ENCODE measurements around the gene EEF1A2. TPM values are rescaled to one million over a fixed set of nuclear protein-coding genes. Genes with fewer than 3 reads are reported as not detected.

EEF1A2 gene
- total and polyA plus RNA-seq, 2 experiments from 2014 or later, result 1.3 to 37.1 TPM

DNA sequence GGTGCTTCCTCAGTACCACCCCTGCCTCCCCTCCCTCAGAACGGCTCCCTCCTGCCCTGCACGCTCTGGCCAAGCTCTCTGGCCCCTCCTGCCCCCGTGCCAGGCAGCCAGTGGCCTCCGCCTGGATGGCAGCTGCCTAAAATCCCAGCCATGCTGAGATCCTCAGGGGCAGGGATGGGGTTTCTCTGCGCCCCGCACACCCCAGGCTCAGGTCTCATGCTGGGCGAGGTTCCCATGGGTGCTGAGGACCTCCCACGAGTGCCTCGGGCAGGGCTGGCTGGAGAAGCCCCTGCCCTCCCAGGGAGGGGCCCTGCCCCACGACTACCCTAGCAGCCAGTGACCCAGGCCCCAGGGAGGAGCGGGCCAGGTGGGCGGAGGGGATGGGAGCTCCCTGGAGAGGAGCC lies 35.5 kb upstream of the EEF1A2 start:
- Histone ChIP-seq H3K27me3 (ENCODE audit: insufficient read depth) (no peaks in the 10 kb centered on the region), H3K27ac (ENCODE audit: low read depth) (no peak overlapping the region), H2AFZ (0 out of 2 replicates have a peak overlapping the region, but pooled peaks have one; percentile 32), H3F3A (replicated peaks; ENCODE audit: low read depth) (peaks cover 7% of the 10 kb centered on the region; the same call in 1 of the 2 replicates), H3K9me2 (ENCODE audit: insufficient read depth) (no peaks in the 10 kb centered on the region), H4K20me1 (replicated peaks; ENCODE audit: insufficient read depth) (no peaks in the 10 kb centered on the region), H3K36me3 (ENCODE audit: insufficient read depth) (no peaks in the 10 kb centered on the region), H3K4me1 (ENCODE audit: insufficient read depth) (no peaks in the 10 kb centered on the region), H3K4me3 (no peak overlapping the region), H3K79me2 (replicated peaks; ENCODE audit: insufficient read depth) (no peaks in the 10 kb centered on the region), H3K4me2 (no peak overlapping the region)
- DNase-seq (ENCODE audit: low spot score), result no peak
- Mint-ChIP-seq H3K27me3 (ENCODE audit: insufficient read depth, low read depth, poor library complexity) (peaks cover 5% of the 10 kb centered on the region), H3K36me3 (ENCODE audit: low read depth) (no peaks in the 10 kb centered on the region), H3K4me1 (peaks cover 5% of the 10 kb centered on the region; the same call in 2 of the 3 replicates), H3K4me3 (no peak overlapping the region), H3K27ac (no peak overlapping the region), H3K9me3 (no peaks in the 10 kb centered on the region)
- ATAC-seq, result no peak
- TF ChIP-seq, protein P1, sequence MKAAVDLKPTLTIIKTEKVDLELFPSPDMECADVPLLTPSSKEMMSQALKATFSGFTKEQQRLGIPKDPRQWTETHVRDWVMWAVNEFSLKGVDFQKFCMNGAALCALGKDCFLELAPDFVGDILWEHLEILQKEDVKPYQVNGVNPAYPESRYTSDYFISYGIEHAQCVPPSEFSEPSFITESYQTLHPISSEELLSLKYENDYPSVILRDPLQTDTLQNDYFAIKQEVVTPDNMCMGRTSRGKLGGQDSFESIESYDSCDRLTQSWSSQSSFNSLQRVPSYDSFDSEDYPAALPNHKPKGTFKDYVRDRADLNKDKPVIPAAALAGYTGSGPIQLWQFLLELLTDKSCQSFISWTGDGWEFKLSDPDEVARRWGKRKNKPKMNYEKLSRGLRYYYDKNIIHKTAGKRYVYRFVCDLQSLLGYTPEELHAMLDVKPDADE (IDR thresholded peaks at IDR 0.05), result no peak
- TF ChIP-seq EZH2 (IDR thresholded peaks at IDR 0.05; ENCODE audit: low read depth, unreplicated experiment) (no peak), ZNF331 (CRISPR knock-in tag; IDR thresholded peaks at IDR 0.05; ENCODE audit: low read depth) (no peak), JUNB (IDR thresholded peaks at IDR 0.05; ENCODE audit: unreplicated experiment) (no peak)
- TF ChIP-seq, protein P2, sequence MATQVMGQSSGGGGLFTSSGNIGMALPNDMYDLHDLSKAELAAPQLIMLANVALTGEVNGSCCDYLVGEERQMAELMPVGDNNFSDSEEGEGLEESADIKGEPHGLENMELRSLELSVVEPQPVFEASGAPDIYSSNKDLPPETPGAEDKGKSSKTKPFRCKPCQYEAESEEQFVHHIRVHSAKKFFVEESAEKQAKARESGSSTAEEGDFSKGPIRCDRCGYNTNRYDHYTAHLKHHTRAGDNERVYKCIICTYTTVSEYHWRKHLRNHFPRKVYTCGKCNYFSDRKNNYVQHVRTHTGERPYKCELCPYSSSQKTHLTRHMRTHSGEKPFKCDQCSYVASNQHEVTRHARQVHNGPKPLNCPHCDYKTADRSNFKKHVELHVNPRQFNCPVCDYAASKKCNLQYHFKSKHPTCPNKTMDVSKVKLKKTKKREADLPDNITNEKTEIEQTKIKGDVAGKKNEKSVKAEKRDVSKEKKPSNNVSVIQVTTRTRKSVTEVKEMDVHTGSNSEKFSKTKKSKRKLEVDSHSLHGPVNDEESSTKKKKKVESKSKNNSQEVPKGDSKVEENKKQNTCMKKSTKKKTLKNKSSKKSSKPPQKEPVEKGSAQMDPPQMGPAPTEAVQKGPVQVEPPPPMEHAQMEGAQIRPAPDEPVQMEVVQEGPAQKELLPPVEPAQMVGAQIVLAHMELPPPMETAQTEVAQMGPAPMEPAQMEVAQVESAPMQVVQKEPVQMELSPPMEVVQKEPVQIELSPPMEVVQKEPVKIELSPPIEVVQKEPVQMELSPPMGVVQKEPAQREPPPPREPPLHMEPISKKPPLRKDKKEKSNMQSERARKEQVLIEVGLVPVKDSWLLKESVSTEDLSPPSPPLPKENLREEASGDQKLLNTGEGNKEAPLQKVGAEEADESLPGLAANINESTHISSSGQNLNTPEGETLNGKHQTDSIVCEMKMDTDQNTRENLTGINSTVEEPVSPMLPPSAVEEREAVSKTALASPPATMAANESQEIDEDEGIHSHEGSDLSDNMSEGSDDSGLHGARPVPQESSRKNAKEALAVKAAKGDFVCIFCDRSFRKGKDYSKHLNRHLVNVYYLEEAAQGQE (IDR thresholded peaks at IDR 0.05; ENCODE audit: unreplicated experiment), result no peak

DNA sequence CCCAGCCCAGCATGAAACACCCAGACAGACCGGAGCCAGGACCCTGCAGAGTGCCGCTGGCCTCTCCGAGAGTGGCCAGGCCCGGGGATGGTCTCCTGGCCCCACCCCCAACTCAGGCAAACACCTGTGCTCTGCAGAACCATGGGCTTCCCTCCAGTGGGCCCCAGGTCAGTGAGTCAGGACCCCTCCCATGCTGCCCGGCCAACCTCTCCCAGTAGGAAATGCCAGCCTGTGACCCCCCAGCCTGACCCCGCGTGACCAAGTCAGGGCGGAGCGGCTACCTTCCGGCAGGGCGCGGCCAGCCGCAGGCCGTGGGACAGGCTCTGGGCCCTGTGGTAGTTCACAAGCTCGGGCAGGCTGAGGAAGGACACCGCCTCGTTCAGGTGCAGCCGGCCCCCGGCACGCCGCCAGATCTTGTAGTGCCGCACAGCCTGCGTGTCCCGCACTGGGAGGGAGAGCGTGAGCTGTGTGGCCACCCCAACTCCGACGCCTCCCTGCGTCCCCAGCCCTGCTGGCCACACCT lies 35.0 kb upstream of the EEF1A2 start:
- Mint-ChIP-seq H3K4me1 (peaks cover 5% of the 10 kb centered on the region; the same call in 2 of the 3 replicates), H3K36me3 (ENCODE audit: low read depth) (no peaks in the 10 kb centered on the region), H3K27ac (no peak overlapping the region), H3K4me3 (no peak overlapping the region), H3K9me3 (no peaks in the 10 kb centered on the region), H3K27me3 (ENCODE audit: insufficient read depth, low read depth, poor library complexity) (peaks cover 5% of the 10 kb centered on the region)
- Histone ChIP-seq H4K20me1 (replicated peaks; ENCODE audit: insufficient read depth) (no peaks in the 10 kb centered on the region), H3K4me2 (no peak overlapping the region), H3K4me3 (no peak overlapping the region), H3K4me1 (ENCODE audit: insufficient read depth) (no peaks in the 10 kb centered on the region), H3K9me2 (ENCODE audit: insufficient read depth) (no peaks in the 10 kb centered on the region), H3K79me2 (replicated peaks; ENCODE audit: insufficient read depth) (no peaks in the 10 kb centered on the region), H2AFZ (no peak overlapping the region), H3F3A (replicated peaks; ENCODE audit: low read depth) (peaks cover 7% of the 10 kb centered on the region; the same call in 1 of the 2 replicates), H3K27ac (ENCODE audit: low read depth) (no peak overlapping the region), H3K36me3 (ENCODE audit: insufficient read depth) (no peaks in the 10 kb centered on the region), H3K27me3 (ENCODE audit: insufficient read depth) (no peaks in the 10 kb centered on the region)
- ATAC-seq (no peak), DNase-seq (ENCODE audit: low spot score) (no peak)
- TF ChIP-seq, protein P3, sequence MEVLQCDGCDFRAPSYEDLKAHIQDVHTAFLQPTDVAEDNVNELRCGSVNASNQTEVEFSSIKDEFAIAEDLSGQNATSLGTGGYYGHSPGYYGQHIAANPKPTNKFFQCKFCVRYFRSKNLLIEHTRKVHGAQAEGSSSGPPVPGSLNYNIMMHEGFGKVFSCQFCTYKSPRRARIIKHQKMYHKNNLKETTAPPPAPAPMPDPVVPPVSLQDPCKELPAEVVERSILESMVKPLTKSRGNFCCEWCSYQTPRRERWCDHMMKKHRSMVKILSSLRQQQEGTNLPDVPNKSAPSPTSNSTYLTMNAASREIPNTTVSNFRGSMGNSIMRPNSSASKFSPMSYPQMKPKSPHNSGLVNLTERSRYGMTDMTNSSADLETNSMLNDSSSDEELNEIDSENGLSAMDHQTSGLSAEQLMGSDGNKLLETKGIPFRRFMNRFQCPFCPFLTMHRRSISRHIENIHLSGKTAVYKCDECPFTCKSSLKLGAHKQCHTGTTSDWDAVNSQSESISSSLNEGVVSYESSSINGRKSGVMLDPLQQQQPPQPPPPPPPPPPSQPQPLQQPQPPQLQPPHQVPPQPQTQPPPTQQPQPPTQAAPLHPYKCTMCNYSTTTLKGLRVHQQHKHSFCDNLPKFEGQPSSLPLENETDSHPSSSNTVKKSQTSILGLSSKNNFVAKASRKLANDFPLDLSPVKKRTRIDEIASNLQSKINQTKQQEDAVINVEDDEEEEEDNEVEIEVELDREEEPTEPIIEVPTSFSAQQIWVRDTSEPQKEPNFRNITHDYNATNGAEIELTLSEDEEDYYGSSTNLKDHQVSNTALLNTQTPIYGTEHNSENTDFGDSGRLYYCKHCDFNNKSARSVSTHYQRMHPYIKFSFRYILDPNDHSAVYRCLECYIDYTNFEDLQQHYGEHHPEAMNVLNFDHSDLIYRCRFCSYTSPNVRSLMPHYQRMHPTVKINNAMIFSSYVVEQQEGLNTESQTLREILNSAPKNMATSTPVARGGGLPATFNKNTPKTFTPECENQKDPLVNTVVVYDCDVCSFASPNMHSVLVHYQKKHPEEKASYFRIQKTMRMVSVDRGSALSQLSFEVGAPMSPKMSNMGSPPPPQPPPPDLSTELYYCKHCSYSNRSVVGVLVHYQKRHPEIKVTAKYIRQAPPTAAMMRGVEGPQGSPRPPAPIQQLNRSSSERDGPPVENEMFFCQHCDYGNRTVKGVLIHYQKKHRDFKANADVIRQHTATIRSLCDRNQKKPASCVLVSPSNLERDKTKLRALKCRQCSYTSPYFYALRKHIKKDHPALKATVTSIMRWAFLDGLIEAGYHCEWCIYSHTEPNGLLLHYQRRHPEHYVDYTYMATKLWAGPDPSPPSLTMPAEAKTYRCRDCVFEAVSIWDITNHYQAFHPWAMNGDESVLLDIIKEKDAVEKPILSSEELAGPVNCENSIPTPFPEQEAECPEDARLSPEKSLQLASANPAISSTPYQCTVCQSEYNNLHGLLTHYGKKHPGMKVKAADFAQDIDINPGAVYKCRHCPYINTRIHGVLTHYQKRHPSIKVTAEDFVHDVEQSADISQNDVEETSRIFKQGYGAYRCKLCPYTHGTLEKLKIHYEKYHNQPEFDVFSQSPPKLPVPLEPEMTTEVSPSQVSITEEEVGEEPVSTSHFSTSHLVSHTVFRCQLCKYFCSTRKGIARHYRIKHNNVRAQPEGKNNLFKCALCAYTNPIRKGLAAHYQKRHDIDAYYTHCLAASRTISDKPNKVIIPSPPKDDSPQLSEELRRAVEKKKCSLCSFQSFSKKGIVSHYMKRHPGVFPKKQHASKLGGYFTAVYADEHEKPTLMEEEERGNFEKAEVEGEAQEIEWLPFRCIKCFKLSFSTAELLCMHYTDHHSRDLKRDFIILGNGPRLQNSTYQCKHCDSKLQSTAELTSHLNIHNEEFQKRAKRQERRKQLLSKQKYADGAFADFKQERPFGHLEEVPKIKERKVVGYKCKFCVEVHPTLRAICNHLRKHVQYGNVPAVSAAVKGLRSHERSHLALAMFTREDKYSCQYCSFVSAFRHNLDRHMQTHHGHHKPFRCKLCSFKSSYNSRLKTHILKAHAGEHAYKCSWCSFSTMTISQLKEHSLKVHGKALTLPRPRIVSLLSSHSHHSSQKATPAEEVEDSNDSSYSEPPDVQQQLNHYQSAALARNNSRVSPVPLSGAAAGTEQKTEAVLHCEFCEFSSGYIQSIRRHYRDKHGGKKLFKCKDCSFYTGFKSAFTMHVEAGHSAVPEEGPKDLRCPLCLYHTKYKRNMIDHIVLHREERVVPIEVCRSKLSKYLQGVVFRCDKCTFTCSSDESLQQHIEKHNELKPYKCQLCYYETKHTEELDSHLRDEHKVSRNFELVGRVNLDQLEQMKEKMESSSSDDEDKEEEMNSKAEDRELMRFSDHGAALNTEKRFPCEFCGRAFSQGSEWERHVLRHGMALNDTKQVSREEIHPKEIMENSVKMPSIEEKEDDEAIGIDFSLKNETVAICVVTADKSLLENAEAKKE (CRISPR knock-in tag; IDR thresholded peaks at IDR 0.05), result no peak
- TF ChIP-seq, protein P2 (IDR thresholded peaks at IDR 0.05; ENCODE audit: unreplicated experiment), result no peak
- TF ChIP-seq JUNB (IDR thresholded peaks at IDR 0.05; ENCODE audit: unreplicated experiment), result no peak

All from GM23338 (cell line).